Body of pancreas (tissue), 4 donors: ENCODE results near the gene GNL2.

Experiments
- CTCF ChIP-seq, 7 experiments: fragments of 450-650 bp in 4 of 7; fragments of 200-600 bp in 3 of 7; sonication (generic) in 3 of 7; IDR thresholded peaks; one replicate each; pipeline ENCODE4 v1.5.1; 2016 to 2019; ENCODE audit warnings: antibody characterized with exemption in 7 of 7
- POLR2A ChIP-seq, 3 donors: fragments of 450-650 bp; IDR thresholded peaks; one replicate each; pipeline ENCODE4 v1.6.1; 2016; ENCODE audit warnings: antibody characterized with exemption in 3 of 3, mild to moderate bottlenecking in 2 of 3

GRCh38 chr1:37628026-37628556 lies 32.4 kb upstream of the GNL2 start:
- no peak for TF ChIP-seq POLR2A (IDR thresholded peaks at IDR 0.05)
- TF ChIP-seq CTCF (IDR thresholded peaks at IDR 0.05), result no peak
